WTC11 (cell line): Measurements from ENCODE around the gene KRT34. TPM values are rescaled to one million over a fixed set of nuclear protein-coding genes. Genes with fewer than 3 reads are reported as not detected.

ENCODE experiments used
- ATAC-seq: fragments of 200-7000 bp; cut with Tn5 transposase; 2 replicates; pipeline ENCODE4 v1.10.0; 2021; ENCODE audit warnings: mild to moderate bottlenecking, moderate library complexity
- CTCF ChIA-PET: fragments of 300-600 bp; sonication (Branson Sonifier 250); formaldehyde crosslinking; loops from one replicate; lab custom pipeline; 2021; ENCODE audit warnings: antibody characterized with exemption; lab: Charles Lee
- POLR2A ChIA-PET: fragments of 350-600 bp; sonication (Branson Sonifier 250); formaldehyde crosslinking; loops from one replicate; lab custom pipeline; 2021; ENCODE audit warnings: antibody characterized with exemption; lab: Charles Lee
- DNase-seq: peaks from one replicate; pipeline ENCODE4 v3.0.0; 2021; ENCODE audit warnings: low spot score
- H3K27ac Mint-ChIP-seq: 2 replicates; pipeline ENCODE4 v1.8.0; 2021; ENCODE audit warnings: mixed read lengths
- H3K27me3 Mint-ChIP-seq: 2 replicates; pipeline ENCODE4 v1.8.0; 2021; ENCODE audit warnings: low read depth, mild to moderate bottlenecking, moderate library complexity, mixed read lengths
- H3K36me3 Mint-ChIP-seq: 2 replicates; pipeline ENCODE4 v1.8.0; 2021; ENCODE audit warnings: mixed read lengths
- H3K4me1 Mint-ChIP-seq: 2 replicates; pipeline ENCODE4 v1.8.0; 2022; ENCODE audit warnings: mixed read lengths
- H3K4me3 Mint-ChIP-seq: 2 replicates; pipeline ENCODE4 v1.8.0; 2021; ENCODE audit warnings: mild to moderate bottlenecking, moderate library complexity, mixed read lengths
- H3K9me3 Mint-ChIP-seq: 2 replicates; pipeline ENCODE4 v1.8.0; 2021; ENCODE audit warnings: mixed read lengths
- ESRRA ChIP-seq: sonication (generic); formaldehyde crosslinking; IDR thresholded peaks from 2 replicates; pipeline ENCODE4 v1.8.1; 2022; ENCODE audit warnings: mild to moderate bottlenecking, missing genetic modification reagents, borderline replicate concordance
- GABPB1 ChIP-seq: sonication (generic); formaldehyde crosslinking; IDR thresholded peaks from 2 replicates; pipeline ENCODE4 v1.8.1; 2023; ENCODE audit warnings: mild to moderate bottlenecking, missing genetic modification reagents
- JUN ChIP-seq: sonication (generic); formaldehyde crosslinking; IDR thresholded peaks from 2 replicates; pipeline ENCODE4 v1.8.0; 2023; ENCODE audit warnings: mild to moderate bottlenecking, missing genetic modification reagents
- NR1H2 ChIP-seq: sonication (generic); formaldehyde crosslinking; IDR thresholded peaks from 2 replicates; pipeline ENCODE4 v1.9.0; 2021; ENCODE audit warnings: mild to moderate bottlenecking, moderate library complexity, missing genetic modification reagents
- RORB ChIP-seq: fragments of 250-450 bp; sonication (Bioruptor Pico); IDR thresholded peaks from 2 replicates; pipeline ENCODE4 v1.9.0; 2021; ENCODE audit warnings: mild to moderate bottlenecking
- SMAD4 ChIP-seq: sonication (generic); formaldehyde crosslinking; IDR thresholded peaks from 2 replicates; pipeline ENCODE4 v1.8.0; 2022; ENCODE audit warnings: mild to moderate bottlenecking, missing genetic modification reagents
- TP53 ChIP-seq: sonication (generic); formaldehyde crosslinking; IDR thresholded peaks from 2 replicates; pipeline ENCODE4 v1.8.1; 2023; ENCODE audit warnings: mild to moderate bottlenecking, missing genetic modification reagents
- ZNF671 ChIP-seq: fragments of 250-450 bp; sonication (Bioruptor Pico); IDR thresholded peaks from 2 replicates; pipeline ENCODE4 v1.8.0; 2021; ENCODE audit warnings: mild to moderate bottlenecking
- total RNA-seq: library from RNA; stranded (reverse); gene quantifications from 3 replicates; pipeline ENCODE4 v1.2.3, GENCODE V29; 2021
- TF ChIP-seq, protein P1 (sequence below): sonication (generic); formaldehyde crosslinking; IDR thresholded peaks from 2 replicates; pipeline ENCODE4 v1.8.1; 2023; ENCODE audit warnings: mild to moderate bottlenecking, missing genetic modification reagents
- TF ChIP-seq, protein P2 (sequence below): fragments of 250-450 bp; sonication (Bioruptor Pico); conservative IDR thresholded peaks from 2 replicates; pipeline ENCODE4 v1.9.0; 2021; ENCODE audit warnings: mild to moderate bottlenecking
- TF ChIP-seq, protein P3 (sequence below): sonication (generic); formaldehyde crosslinking; IDR thresholded peaks from 2 replicates; pipeline ENCODE4 v1.8.1; 2023; ENCODE audit warnings: mild to moderate bottlenecking, missing genetic modification reagents
- TF ChIP-seq, protein P4 (sequence below): fragments of 250-450 bp; sonication (Bioruptor Pico); IDR thresholded peaks from 2 replicates; pipeline ENCODE4 v1.9.0; 2021; ENCODE audit warnings: moderate library complexity, mild to moderate bottlenecking, inconsistent platforms, borderline replicate concordance

The KRT34 gene
- total RNA-seq, 1 experiment from 2014 or later = not detected

DNA sequence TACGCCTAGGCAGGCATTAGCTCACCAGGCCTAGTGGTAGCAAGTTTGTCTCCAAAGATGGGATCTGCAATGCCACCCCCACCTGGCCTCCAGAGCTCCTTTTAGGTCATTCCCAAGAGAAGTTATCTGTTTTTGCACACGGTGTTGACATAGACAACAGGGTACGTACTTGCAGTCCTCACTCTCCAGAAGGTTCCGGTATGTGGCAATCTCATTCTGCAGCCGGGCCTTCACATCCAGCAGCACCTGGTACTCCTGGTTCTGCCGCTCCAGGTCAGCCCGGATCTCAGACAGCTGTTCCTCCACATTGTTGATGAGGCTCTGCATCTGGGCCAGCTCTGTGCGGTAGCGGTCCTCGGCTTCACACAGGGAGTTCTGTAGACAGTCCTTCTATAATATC, 25.1 kb upstream of the KRT34 start (continued):
- TF ChIP-seq, protein P1, sequence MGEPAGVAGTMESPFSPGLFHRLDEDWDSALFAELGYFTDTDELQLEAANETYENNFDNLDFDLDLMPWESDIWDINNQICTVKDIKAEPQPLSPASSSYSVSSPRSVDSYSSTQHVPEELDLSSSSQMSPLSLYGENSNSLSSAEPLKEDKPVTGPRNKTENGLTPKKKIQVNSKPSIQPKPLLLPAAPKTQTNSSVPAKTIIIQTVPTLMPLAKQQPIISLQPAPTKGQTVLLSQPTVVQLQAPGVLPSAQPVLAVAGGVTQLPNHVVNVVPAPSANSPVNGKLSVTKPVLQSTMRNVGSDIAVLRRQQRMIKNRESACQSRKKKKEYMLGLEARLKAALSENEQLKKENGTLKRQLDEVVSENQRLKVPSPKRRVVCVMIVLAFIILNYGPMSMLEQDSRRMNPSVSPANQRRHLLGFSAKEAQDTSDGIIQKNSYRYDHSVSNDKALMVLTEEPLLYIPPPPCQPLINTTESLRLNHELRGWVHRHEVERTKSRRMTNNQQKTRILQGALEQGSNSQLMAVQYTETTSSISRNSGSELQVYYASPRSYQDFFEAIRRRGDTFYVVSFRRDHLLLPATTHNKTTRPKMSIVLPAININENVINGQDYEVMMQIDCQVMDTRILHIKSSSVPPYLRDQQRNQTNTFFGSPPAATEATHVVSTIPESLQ (CRISPR knock-in tag) = no peak
- TF ChIP-seq, protein P2, sequence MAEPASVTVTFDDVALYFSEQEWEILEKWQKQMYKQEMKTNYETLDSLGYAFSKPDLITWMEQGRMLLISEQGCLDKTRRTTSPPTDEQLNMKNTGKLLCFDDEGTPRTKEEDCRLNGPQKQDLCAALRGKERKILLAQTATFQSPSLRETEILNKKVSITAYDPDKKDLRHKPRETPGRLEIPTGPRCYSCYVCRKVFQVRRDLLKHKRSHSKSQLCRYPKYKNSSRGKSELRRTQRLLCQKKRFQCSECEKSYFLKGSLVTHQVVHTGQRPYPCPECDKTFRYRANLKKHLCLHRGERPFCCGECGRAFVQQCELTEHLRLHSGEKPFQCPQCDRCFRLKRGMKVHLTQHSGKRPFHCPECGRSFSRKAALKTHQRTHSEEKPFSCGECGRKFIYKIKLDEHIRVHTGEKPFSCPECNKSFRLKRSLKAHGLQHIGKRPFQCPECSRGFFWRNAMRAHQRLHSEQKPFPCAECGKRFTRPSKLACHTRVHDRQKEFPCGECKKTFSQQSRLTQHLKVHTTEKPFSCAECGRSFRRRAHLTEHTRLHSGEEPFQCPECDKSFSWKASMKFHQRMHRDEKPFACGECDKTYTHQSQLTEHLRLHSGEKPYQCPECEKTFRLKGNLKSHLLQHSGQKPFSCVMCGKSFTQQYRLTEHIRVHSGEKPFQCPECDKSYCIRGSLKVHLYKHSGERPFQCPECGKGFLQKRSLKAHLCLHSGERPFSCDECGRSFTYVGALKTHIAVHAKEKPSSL (CRISPR knock-in tag) = no peak

DNA sequence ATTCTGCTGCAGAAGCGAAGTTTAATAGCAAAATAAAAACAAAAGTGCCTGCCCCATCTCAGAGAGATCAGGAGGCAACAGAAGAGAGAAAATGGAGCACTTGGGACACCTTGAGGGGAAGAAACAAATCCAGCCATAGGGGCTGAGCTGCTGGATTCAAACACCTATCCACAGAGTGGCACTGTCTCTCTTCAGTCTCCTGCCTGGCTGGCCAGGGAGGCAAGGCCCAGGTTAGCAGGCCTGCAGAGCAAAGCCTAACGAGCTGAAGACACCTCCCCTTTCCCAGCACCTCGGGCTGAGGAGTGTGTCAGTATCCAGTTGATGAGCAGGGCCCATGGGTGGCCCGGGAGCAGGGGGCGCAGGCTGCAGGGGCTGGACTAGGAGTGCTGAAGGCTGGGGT, 24.1 kb upstream of the KRT34 start:
- POLR2A ChIA-PET = no interaction called here
- no peaks in the 10 kb centered on the region for H3K36me3 Mint-ChIP-seq
- TF ChIP-seq NR1H2 (CRISPR knock-in tag) = no peak
- TF ChIP-seq RORB (CRISPR knock-in tag) = no peak
- no peak for TF ChIP-seq ZNF671
- TF ChIP-seq JUN (CRISPR knock-in tag) = no peak
- TF ChIP-seq, protein P3, sequence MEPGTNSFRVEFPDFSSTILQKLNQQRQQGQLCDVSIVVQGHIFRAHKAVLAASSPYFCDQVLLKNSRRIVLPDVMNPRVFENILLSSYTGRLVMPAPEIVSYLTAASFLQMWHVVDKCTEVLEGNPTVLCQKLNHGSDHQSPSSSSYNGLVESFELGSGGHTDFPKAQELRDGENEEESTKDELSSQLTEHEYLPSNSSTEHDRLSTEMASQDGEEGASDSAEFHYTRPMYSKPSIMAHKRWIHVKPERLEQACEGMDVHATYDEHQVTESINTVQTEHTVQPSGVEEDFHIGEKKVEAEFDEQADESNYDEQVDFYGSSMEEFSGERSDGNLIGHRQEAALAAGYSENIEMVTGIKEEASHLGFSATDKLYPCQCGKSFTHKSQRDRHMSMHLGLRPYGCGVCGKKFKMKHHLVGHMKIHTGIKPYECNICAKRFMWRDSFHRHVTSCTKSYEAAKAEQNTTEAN = no peak

DNA sequence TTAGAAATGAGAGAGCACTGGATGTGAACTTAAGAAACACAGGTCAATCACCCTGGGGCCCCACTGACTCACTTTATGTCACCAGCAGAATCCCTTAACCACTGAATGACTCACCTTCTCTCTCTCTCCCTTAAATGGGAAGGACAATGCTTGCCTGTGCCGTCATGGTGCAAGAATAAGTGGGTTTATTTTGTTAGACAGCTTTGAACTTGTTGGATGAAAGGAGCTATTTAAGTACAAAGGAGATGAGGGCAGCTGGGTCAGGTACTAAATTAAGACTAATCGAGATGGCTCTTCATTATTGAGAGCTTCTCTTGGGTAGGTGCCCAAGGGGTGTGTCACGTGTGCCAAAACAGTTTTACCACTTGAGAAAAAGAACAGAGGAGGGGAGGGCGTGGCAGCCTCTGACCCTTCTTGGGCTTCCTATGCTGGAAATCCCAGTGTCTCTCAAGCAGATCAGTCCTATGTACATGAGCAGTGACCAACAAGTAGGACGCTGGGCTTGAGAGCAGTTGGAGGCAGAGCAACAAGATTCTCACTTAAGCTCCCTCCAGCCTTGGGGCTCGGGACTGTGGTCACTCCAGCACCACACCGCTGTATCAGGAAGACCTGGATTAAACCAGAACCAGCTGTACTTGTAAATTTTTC, 22.0 kb upstream of the KRT34 start:
- Mint-ChIP-seq H3K9me3 (no peaks in the 10 kb centered on the region), H3K27ac (no peak overlapping the region), H3K4me1 (no peaks in the 10 kb centered on the region), H3K36me3 (no peaks in the 10 kb centered on the region), H3K4me3 (no peak overlapping the region), H3K27me3 (no peaks in the 10 kb centered on the region; the same call in none of the 2 replicates)
- ChIA-PET POLR2A (no interaction called here), CTCF (interaction anchor here (0.9 to 1.9 kb wide), 6 partner anchors 13 to 262 kb away, joined by 3 to 10 read pairs (median 3); no protein-coding TSS in a partner anchor)
- TF ChIP-seq GABPB1 (0 out of 2 replicates have a peak, but pooled peaks have one; percentile 38), TP53 (CRISPR knock-in tag) (no peak)
- DNase-seq (no peak), ATAC-seq (no peak)

More for the DNA sequence above, 24.1 kb upstream of the KRT34 start:
- H3K9me3 Mint-ChIP-seq = no peaks in the 10 kb centered on the region
- DNase-seq = no peak
- H3K4me1 Mint-ChIP-seq = no peaks in the 10 kb centered on the region
- peak; percentile 50 for ATAC-seq
- CTCF ChIA-PET = interaction anchor here (0.7 to 4.8 kb wide), 8 partner anchors 11 to 259 kb away, joined by 3 to 34 read pairs (median 6); no protein-coding TSS in a partner anchor
- H3K27me3 Mint-ChIP-seq = no peaks in the 10 kb centered on the region; the same call in none of the 2 replicates
- no peak overlapping the region for H3K4me3 Mint-ChIP-seq
- H3K27ac Mint-ChIP-seq = no peak overlapping the region

DNA sequence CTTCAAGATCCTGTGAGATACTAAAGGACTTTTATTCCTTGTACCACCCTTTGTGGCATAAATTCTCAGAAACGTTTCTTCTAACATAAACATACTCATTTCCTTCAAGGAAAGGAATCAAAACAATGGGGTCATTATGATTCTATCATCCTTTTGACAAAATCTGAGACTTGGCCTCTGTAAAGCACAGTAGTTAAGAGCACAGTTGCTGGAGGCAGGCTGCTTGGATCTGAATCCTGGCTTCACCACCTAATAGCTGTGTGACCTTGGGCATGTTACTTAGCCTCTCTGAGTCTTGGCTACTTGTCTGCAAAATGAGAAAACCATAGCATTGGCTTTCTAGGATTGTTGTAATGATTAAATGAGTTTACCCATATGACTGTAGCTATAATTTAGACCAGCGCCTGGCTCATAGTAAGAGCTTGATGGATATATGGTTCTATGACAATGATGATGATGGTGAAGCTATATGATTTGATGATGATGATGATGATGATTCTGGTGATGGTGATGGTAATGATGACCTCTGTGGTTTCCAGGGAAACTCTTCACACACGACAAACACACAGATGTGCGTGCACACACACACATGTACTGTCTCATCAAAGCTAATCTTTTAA, 21.4 kb upstream of the KRT34 start:
- TF ChIP-seq ESRRA (CRISPR knock-in tag) = no peak
- no peak for TF ChIP-seq SMAD4 (CRISPR knock-in tag)
- TF ChIP-seq, protein P4, sequence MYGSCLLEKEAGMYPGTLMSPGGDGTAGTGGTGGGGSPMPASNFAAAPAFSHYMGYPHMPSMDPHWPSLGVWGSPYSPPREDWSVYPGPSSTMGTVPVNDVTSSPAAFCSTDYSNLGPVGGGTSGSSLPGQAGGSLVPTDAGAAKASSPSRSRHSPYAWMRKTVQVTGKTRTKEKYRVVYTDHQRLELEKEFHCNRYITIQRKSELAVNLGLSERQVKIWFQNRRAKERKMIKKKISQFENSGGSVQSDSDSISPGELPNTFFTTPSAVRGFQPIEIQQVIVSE (CRISPR knock-in tag) = no peak
- TF ChIP-seq, protein P1 (CRISPR knock-in tag) = no peak
- no peaks in the 10 kb centered on the region for H3K9me3 Mint-ChIP-seq
- H3K27me3 Mint-ChIP-seq = no peaks in the 10 kb centered on the region; the same call in none of the 2 replicates
- ATAC-seq (no peak), DNase-seq (no peak)
- H3K27ac Mint-ChIP-seq = no peak overlapping the region
- H3K36me3 Mint-ChIP-seq = no peaks in the 10 kb centered on the region
- ChIA-PET POLR2A (no interaction called here), CTCF (interaction anchor here (1.0 to 1.9 kb wide), 5 partner anchors 10 to 262 kb away, joined by 3 to 10 read pairs (median 3); no protein-coding TSS in a partner anchor)
- H3K4me1 Mint-ChIP-seq = no peaks in the 10 kb centered on the region
- no peak overlapping the region for H3K4me3 Mint-ChIP-seq
